Ovary (tissue), 3 donors: ENCODE measurements around the gene ZNF76.

Experiments
- CTCF ChIP-seq, 3 donors: fragments of 450-650 bp in 2 of 3; fragments of 200-600 bp in 1 of 3; IDR thresholded peaks; one replicate each; pipeline versions ENCODE4 v1.5.1 to v1.8.0; 2016 to 2022; ENCODE audit warnings: antibody characterized with exemption in 3 of 3, mild to moderate bottlenecking in 1 of 3
- EP300 ChIP-seq: sonication (generic); formaldehyde crosslinking; IDR thresholded peaks from one replicate; pipeline ENCODE4 v1.6.1; 2017; ENCODE audit warnings: antibody characterized with exemption
- POLR2A ChIP-seq: fragments of 450-650 bp; IDR thresholded peaks from one replicate; pipeline ENCODE4 v1.6.1; 2017; ENCODE audit warnings: antibody characterized with exemption, mild to moderate bottlenecking, moderate library complexity
- donor health status: DM: no; HTN: no; CAD: no.

DNA sequence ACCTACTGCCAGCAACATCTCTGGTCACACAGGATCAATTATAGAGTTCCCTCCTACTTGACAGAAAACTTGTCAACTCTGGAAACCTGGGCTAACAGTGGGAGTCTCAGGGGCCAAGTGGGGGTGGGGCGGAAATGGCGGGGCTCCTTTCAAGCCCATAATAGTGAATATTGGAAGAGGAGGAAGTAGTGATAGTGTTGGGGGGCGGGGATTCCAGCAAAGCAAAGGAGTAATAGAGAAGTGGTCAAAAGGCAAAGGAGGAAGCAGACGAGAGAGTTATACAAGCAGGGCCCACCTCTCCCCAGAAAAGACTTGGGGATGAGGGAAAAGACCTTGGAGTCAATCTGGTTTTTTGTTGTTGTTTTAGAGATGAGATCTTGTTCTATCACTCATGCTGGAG is 40.1 kb downstream of the ZNF76 start:
- TF ChIP-seq CTCF (IDR thresholded peaks at IDR 0.05) = no peak
- TF ChIP-seq EP300 = no peak
- TF ChIP-seq POLR2A = no peak
